Psoas muscle (tissue), 8 donors: ENCODE results near the gene KCNMA1. TPM values are rescaled to one million over a fixed set of nuclear protein-coding genes. Genes with fewer than 3 reads are reported as not detected.

ENCODE experiments used
- ATAC-seq, 4 donors: fragments of 200-7000 bp; cut with Tn5 transposase; one replicate each; pipeline ENCODE4 v1.9.1; 2020; ENCODE audit warnings: moderate library complexity in 3 of 4, mild to moderate bottlenecking in 2 of 4
- DNase-seq, 2 donors: peaks; one replicate each; pipeline ENCODE4 v3.0.0-alpha.2; 2020
- H3K27ac ChIP-seq: fragments of 200-600 bp; one replicate; pipeline ENCODE4 v1.8.0; 2022
- H3K27me3 ChIP-seq, 3 donors: fragments of 200-600 bp in 1 of 3; one replicate each; pipeline versions ENCODE4 v1.6.1 to v1.8.0; 2013 to 2022; ENCODE audit warnings: low read length in 2 of 3, mild to moderate bottlenecking in 2 of 3, moderate library complexity in 1 of 3; ENCODE audit not compliant: insufficient read depth in 3 of 3
- H3K36me3 ChIP-seq, 2 donors: fragments of 200-600 bp in 1 of 2; one replicate each; pipeline versions ENCODE4 v1.6.1 to v1.8.0; 2013 to 2022; ENCODE audit warnings: low read depth in 1 of 2, mild to moderate bottlenecking in 1 of 2, moderate library complexity in 1 of 2; ENCODE audit not compliant: insufficient read depth in 1 of 2
- H3K4me1 ChIP-seq: fragments of 200-600 bp; one replicate; pipeline ENCODE4 v1.8.0; 2022
- H3K4me3 ChIP-seq: fragments of 200-600 bp; one replicate; pipeline ENCODE4 v1.8.0; 2022; ENCODE audit warnings: mild to moderate bottlenecking
- H3K9me3 ChIP-seq: fragments of 200-600 bp; one replicate; pipeline ENCODE4 v1.8.0; 2022
- CTCF ChIP-seq: fragments of 200-600 bp; IDR thresholded peaks from one replicate; pipeline ENCODE4 v1.8.0; 2022; ENCODE audit warnings: antibody characterized with exemption
- WGBS, 3 donors: extraction: QIAGEN DNeasy Blood & Tissue Kit; methylation state at CpG; one replicate each; pipeline versions ENCODE4 v1.1.6 to v1.1.7; 2013; 5-methylcytosine and 5-hydroxymethylcytosine counted together
- intact Hi-C, 2 donors: fragments of 100-400 bp; cut with DNase I; formaldehyde crosslinking; loops; one replicate each; pipeline versions ENCODE4 v1.11.0 to v1.14.2; 2022
- polyA plus RNA-seq, 3 donors: library from polyadenylated mRNA; stranded (reverse); fragments of 200-250 nt; gene quantifications; one replicate each; pipeline ENCODE4 v1.2.3, GENCODE V29; 2013
- total RNA-seq, 4 donors: library from RNA; stranded (reverse); fragmentation: NEBNext Ultra II Directional in 2 of 4; extraction: Animal tissue kit (Norgen Biotek cat#: 25700) in 2 of 4; gene quantifications; one replicate each; pipeline versions ENCODE4 v1.2.1 to v1.2.4, GENCODE V29; 2021 to 2023
- donor health status: healthy with polysubstance abuse.
- donor health status: DM: no; HTN: no; CAD: no; lungs with moderate emphysema.
- donor health status: Bipolar disorder and iron deficiency.
- donor health status: healthy.
- donor health status: DM: yes; HTN: yes; CAD: no.
- donor health status: DM: no; HTN: no; CAD: no.
- donor health status: DM: no; HTN: no; CAD: no.
- donor health status: DM: yes; HTN: yes; CAD: no.

Gene KCNMA1
- total and polyA plus RNA-seq, 7 donors: 7.9 to 53.0 (median 41.9) TPM

DNA sequence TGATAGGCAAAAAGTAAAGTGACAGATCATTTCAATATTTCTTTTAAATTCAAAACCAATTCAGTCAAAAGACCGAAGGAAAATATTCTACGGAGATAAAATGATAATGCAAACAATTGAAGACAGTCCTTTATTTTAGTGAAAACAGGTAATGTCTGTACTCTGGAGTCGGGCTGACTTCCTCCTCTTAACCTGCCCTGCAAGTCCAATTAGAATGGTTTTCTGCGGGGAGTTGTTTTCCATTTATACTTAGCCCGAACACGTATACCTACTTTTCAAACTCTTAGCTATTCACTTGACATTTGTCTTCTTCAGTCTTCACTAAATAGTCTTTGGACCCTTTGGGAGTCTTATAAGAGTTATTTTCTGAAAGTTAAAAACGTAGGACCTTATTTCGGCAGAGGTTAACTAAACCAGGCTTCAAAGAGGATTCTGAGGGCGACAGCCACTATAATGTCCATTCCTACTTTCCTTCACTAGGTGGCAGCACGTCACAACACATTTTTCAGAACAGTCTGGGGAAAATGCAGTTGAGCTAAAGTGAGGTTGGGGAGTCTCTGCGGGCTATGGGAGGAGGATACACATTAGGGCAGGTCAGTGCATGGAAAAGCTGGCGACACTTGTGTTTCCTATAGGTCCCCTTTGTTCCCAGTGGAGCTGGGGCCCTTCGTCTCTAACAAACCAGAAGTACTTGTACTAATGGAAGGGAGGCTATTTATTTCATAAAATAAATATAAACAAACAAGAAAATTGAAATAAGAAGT is 472.0 kb downstream of the KCNMA1 start:
- Histone ChIP-seq H3K4me1 (peaks cover 10% of the 10 kb centered on the region), H3K36me3 (no peaks in the 10 kb centered on the region), H3K27me3 (no peaks in the 10 kb centered on the region), H3K27ac (no peak overlapping the region), H3K9me3 (no peaks in the 10 kb centered on the region), H3K4me3 (peak overlapping the region; percentile 33)
- ATAC-seq: peak; percentile 54 to 77 (median 64)
- no peak for DNase-seq
- TF ChIP-seq CTCF: peak; percentile 77
- 31 to 36% (median 34%) methylated on average over 13 of the region's 13 CpGs for WGBS, 3 donors
- intact Hi-C loops: loop anchor here in 1 of 2 donors (5.0 kb wide), 1 partner anchor 482 kb away; no protein-coding TSS in a partner anchor

- DNase-seq (no peak), ATAC-seq (peak in 1 of 4 donors; percentile 13)
- no peak overlapping the region for H3K4me3 ChIP-seq
- peak overlapping the region; percentile 27 for H3K27ac ChIP-seq
- TF ChIP-seq CTCF: no peak
- WGBS, 3 donors: 53 to 66% (median 55%) methylated on average over 5 of the region's 5 CpGs
- intact Hi-C loops: loop anchor here in 1 of 2 donors (5.0 kb wide), 1 partner anchor 483 kb away; no protein-coding TSS in a partner anchor
- no peaks in the 10 kb centered on the region for H3K9me3 ChIP-seq
- peaks cover 10% of the 10 kb centered on the region for H3K4me1 ChIP-seq
- no peaks in the 10 kb centered on the region for H3K36me3 ChIP-seq
- no peaks in the 10 kb centered on the region for H3K27me3 ChIP-seq
Measured at GRCh38 chr10:77164616-77165311, 472.8 kb downstream of the KCNMA1 start.

DNA sequence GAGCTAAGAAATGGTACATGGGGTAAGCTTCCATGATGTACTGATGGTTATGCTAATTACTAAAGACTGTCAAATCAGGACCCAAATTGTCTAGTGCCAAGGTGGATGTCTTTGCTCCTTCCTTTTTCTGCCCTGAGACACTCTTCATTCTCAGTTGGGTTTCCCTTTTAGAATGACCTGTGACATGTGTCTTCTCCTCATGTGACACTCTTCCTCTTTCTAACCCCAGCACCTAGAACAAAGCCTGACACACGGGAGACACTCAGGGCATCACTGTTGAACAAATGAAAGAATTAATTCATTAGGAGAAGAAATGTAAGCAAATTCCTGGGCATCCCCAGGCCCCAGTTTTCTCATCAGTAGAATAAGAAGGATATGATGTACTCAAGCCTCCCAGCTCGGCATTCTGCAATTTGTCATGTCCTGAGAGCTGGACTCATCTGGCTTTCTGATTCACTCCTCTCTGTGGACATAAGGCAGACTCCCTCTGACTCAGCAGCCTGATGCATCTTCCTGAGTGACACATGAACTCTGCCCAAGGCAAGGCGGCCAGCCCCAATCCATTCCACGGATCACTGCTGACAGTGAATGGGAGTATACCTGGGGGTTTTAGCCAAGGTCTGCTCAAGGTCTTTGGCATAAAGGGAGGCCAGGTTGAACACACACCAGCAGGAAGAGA is 473.8 kb downstream of the KCNMA1 start:
- DNase-seq (peak; percentile 57 to 71), ATAC-seq (peak; percentile 89 to 94 (median 91))
- WGBS, 3 donors: 53 to 61% (median 60%) methylated on average over 4 of the region's 4 CpGs
- intact Hi-C loops: no loop called here
- Histone ChIP-seq H3K4me3 (no peak overlapping the region), H3K9me3 (no peaks in the 10 kb centered on the region), H3K27ac (peak overlapping the region; percentile 28), H3K4me1 (peaks cover 10% of the 10 kb centered on the region), H3K27me3 (no peaks in the 10 kb centered on the region), H3K36me3 (no peaks in the 10 kb centered on the region)
- no peak for TF ChIP-seq CTCF

GRCh38 chr10:77162697-77163096 is 474.9 kb downstream of the KCNMA1 start:
- WGBS, 3 donors: 70 to 84% (median 79%) methylated on average over 4 of the region's 4 CpGs
- Histone ChIP-seq H3K4me3 (no peak overlapping the region), H3K9me3 (no peaks in the 10 kb centered on the region), H3K27me3 (no peaks in the 10 kb centered on the region), H3K36me3 (no peaks in the 10 kb centered on the region), H3K4me1 (peaks cover 10% of the 10 kb centered on the region), H3K27ac (no peak overlapping the region)
- intact Hi-C loops: no loop called here
- no peak for DNase-seq
- ATAC-seq: no peak
- no peak for TF ChIP-seq CTCF
